K562 (cell line): ENCODE measurements around the gene LINS1. TPM values are rescaled to one million over a fixed set of nuclear protein-coding genes. Genes with fewer than 3 reads are reported as not detected.
A peak's percentile ranks its signal among the peaks of the same experiment; 100 is the strongest.

Source experiments
- ATAC-seq: fragments of 200-7000 bp; cut with Tn5 transposase; 3 replicates; pipeline ENCODE4 v1.9.1; 2020; ENCODE audit warnings: moderate library complexity
- BruUV-seq: library from RNA; stranded (reverse); fragments of 400-500 nt; replicated peaks from 2 replicates; lab custom pipeline; 2021; lab: Mats Ljungman, UMichigan
- CTCF ChIA-PET: fragments of 300-600 bp; formaldehyde crosslinking; extraction: SDS; loops from one replicate; lab custom pipeline; 2021; ENCODE audit warnings: low intra/inter-chr PET ratio; lab: Yijun Ruan, JAX
- POLR2A ChIA-PET: fragments of 300-600, 350-650 bp; sonication (Branson Sonifier 250); formaldehyde crosslinking; extraction: SDS; loops from one replicate; lab custom pipeline; 2021; ENCODE audit warnings: antibody characterized with exemption, inconsistent platforms; lab: Yijun Ruan, JAX
- DNase-seq, 4 experiments: peaks; one replicate each; pipeline versions ENCODE4 v3.0.0 to v3.0.0-alpha.2; 2011 to 2018; ENCODE audit warnings: low spot score in 3 of 4, mixed read lengths in 3 of 4; ENCODE audit errors: extremely low read depth in 1 of 4
- FAIRE-seq: peaks from 2 replicates; lab custom pipeline; 2011; peaks lifted over from hg19 to GRCh38; lab: Jason Lieb, UNC
- H2AFZ ChIP-seq: 2 replicates; pipeline ENCODE4 v1.6.0; 2011; ENCODE audit warnings: low read depth, low read length, control low read depth, inconsistent platforms
- H3K27ac ChIP-seq: fragments of 200-600 bp; 3 replicates; pipeline ENCODE4 v1.8.0; 2011; ENCODE audit warnings: low read depth, mild to moderate bottlenecking, control low read depth, inconsistent platforms, low read length, moderate library complexity, mixed read lengths; ENCODE audit errors: extremely low read depth
- H3K27me3 ChIP-seq, 2 experiments: fragments of 300-600 bp in 1 of 2; 2 replicates in 1 of 2; 3 replicates in 1 of 2; pipeline versions ENCODE4 v1.6.0 to v1.8.0; 2011; ENCODE audit warnings: inconsistent platforms in 2 of 2, low read length in 2 of 2, mild to moderate bottlenecking in 1 of 2, mixed read lengths in 1 of 2, moderate library complexity in 1 of 2; ENCODE audit not compliant: control insufficient read depth in 2 of 2, insufficient read depth in 2 of 2
- H3K36me3 ChIP-seq: fragments of 300-600 bp; 3 replicates; pipeline ENCODE4 v1.8.0; 2011; ENCODE audit warnings: mild to moderate bottlenecking, low read length, inconsistent platforms; ENCODE audit not compliant: control insufficient read depth, insufficient read depth
- H3K4me1 ChIP-seq, 2 experiments: fragments of 200-600 bp in 1 of 2; replicated peaks in 1 of 2; 2 replicates in 1 of 2; 3 replicates in 1 of 2; pipeline versions ENCODE4 v1.5.1 to v1.8.0; 2011; ENCODE audit warnings: inconsistent platforms in 2 of 2, low read length in 2 of 2, mild to moderate bottlenecking in 1 of 2, mixed read lengths in 1 of 2, moderate library complexity in 1 of 2; ENCODE audit not compliant: control insufficient read depth in 2 of 2, insufficient read depth in 2 of 2
- H3K4me2 ChIP-seq: 2 replicates; pipeline ENCODE4 v1.6.1; 2011; ENCODE audit warnings: low read length, control low read depth, inconsistent platforms, mixed read lengths; ENCODE audit not compliant: insufficient read depth
- H3K4me3 ChIP-seq: fragments of 200-600 bp; sonication (generic), shearing (Covaris generic); 2 replicates; pipeline ENCODE4 v1.5.1; 2016; ENCODE audit warnings: control low read depth, inconsistent platforms
- H3K79me2 ChIP-seq: fragments of 200-600 bp; 3 replicates; pipeline ENCODE4 v1.8.0; 2011; ENCODE audit warnings: low read length, inconsistent platforms; ENCODE audit not compliant: control insufficient read depth, insufficient read depth
- H3K9ac ChIP-seq, 2 experiments: 2 replicates each; pipeline versions ENCODE4 v1.6.0 to v1.6.1; 2011; ENCODE audit warnings: low read depth in 2 of 2, low read length in 2 of 2, control low read depth in 1 of 2, inconsistent platforms in 1 of 2, mild to moderate bottlenecking in 1 of 2, mixed read lengths in 1 of 2; ENCODE audit not compliant: insufficient read depth in 1 of 2
- H3K9me1 ChIP-seq: one replicate; pipeline ENCODE4 v1.6.0; 2011; ENCODE audit warnings: inconsistent platforms, mild to moderate bottlenecking, low read length, moderate library complexity; ENCODE audit not compliant: control insufficient read depth, insufficient read depth
- H3K9me3 ChIP-seq: replicated peaks from 2 replicates; pipeline ENCODE4 v1.5.1; 2011; ENCODE audit warnings: low read depth, low read length, inconsistent platforms; ENCODE audit not compliant: control insufficient read depth, insufficient read depth
- H4K20me1 ChIP-seq: replicated peaks from 2 replicates; pipeline ENCODE4 v1.6.1; 2011; ENCODE audit warnings: low read length, inconsistent platforms, mixed read lengths; ENCODE audit not compliant: control insufficient read depth, insufficient read depth
- CHD7 ChIP-seq: fragments of 200-600 bp; sonication (generic); IDR thresholded peaks from one replicate; pipeline ENCODE4 v1.6.1; 2012; ENCODE audit warnings: mild to moderate bottlenecking, low read depth, low read length, inconsistent platforms
- MEIS2 ChIP-seq: fragments of 450-650 bp; IDR thresholded peaks from 2 replicates; pipeline ENCODE4 v1.6.1; 2014; ENCODE audit warnings: mild to moderate bottlenecking; ENCODE audit not compliant: partially characterized antibody
- WGBS: fragments of 100-300 bp; shearing (Covaris generic); methylation state at CpG from one replicate; pipeline ENCODE4 v1.1.6; 2016; ENCODE audit warnings: low coverage, mixed read lengths; ENCODE audit not compliant: insufficient coverage; ENCODE audit errors: missing lambda C conversion rate; 5-methylcytosine and 5-hydroxymethylcytosine counted together
- in situ Hi-C: fragments of 300-500 bp; cut with MboI; formaldehyde crosslinking; loops from 4 replicates; pipeline ENCODE4 v1.15.0; 2018; ENCODE audit warnings: inconsistent platforms, mixed read lengths
- intact Hi-C: fragments of 100-400 bp; cut with micrococcal nuclease; formaldehyde crosslinking; loops from 2 replicates; pipeline ENCODE4 v1.14.2; 2022
- polyA plus RNA-seq, 8 experiments: library from polyadenylated mRNA; depleted of rRNA in 4 of 8; stranded (reverse) in 5 of 8; unstranded in 3 of 8; fragments of >200 nt; fragmentation: Nextera tagmentation in 2 of 8; fragmentation: Illumina TruSeq in 1 of 8; extraction: Ambion mirVana in 2 of 8; extraction: Trizol in 1 of 8; gene quantifications; 2 replicates each; pipeline versions ENCODE4 v1.2.1 to v1.2.3, GENCODE V29; 2011 to 2014; ENCODE audit warnings: inconsistent platforms in 1 of 8, missing spikeins in 1 of 8
- total RNA-seq, 7 experiments: library from RNA; depleted of rRNA in 6 of 7; stranded (reverse); fragments of >200 nt in 6 of 7; fragmentation: Illumina TruSeq in 2 of 7; extraction: Trizol in 2 of 7; gene quantifications; 2 replicates each; pipeline versions ENCODE4 v1.2.1 to v1.2.3, GENCODE V29; 2011 to 2021; ENCODE audit warnings: low replicate concordance in 1 of 7

Gene LINS1
- total and polyA plus RNA-seq, 9 of the 15 experiments (the other 6 are each of a cell fraction or from before 2014, with no cell fraction given): 15.4 to 31.4 (median 24.6) TPM

- no peaks in the 10 kb centered on the region for H3K9me3 ChIP-seq
- peaks cover 3 to 26% of the 10 kb centered on the region in 2 experiments for H3K4me1 ChIP-seq
- H4K20me1 ChIP-seq: no peaks in the 10 kb centered on the region
- WGBS: 57% methylated on average over 3 of the region's 3 CpGs
- no peak for FAIRE-seq
- H2AFZ ChIP-seq: no peak overlapping the region
- H3K79me2 ChIP-seq: peaks cover 98% of the 10 kb centered on the region
- intact Hi-C loops: no loop called here
- no peak overlapping the region for H3K27ac ChIP-seq
- H3K27me3 ChIP-seq: no peaks in the 10 kb centered on the region
- no peak for DNase-seq
- BruUV-seq: no TSS peak
- no peak overlapping the region for H3K4me2 ChIP-seq
- H3K9me1 ChIP-seq: no peaks in the 10 kb centered on the region
- ChIA-PET POLR2A (interaction anchor here (0.6 kb wide), 1 partner anchor 314 kb away, joined by 4 read pairs; no protein-coding TSS in a partner anchor), CTCF (no interaction called here)
- H3K4me3 ChIP-seq: no peak overlapping the region
- no peak overlapping the region for H3K9ac ChIP-seq
- TF ChIP-seq CHD7 (no peak), MEIS2 (peak; percentile 5)
- TF ChIP-seq, all 486 proteins: peak for 1
- in situ Hi-C loops: no loop called here
- ATAC-seq: no peak
- H3K36me3 ChIP-seq: peaks cover 28% of the 10 kb centered on the region; the same call in 2 of the 3 replicates
Measured at GRCh38 chr15:100592898-100593297, 9.1 kb downstream of the LINS1 start.
